CD4-positive, alpha-beta T cell (primary cell): Measurements from ENCODE around the gene C9. TPM values are rescaled to one million over a fixed set of nuclear protein-coding genes. Genes with fewer than 3 reads are reported as not detected.
"Not testable (repeated sequence)": the region's sequence is repeated elsewhere in the genome, so short reads cannot be mapped to it uniquely, and the experiment has no call there.

Experiments
- ATAC-seq: fragments of 200-7000 bp; cut with Tn5 transposase; one replicate; pipeline ENCODE4 v1.10.0; 2022; ENCODE audit warnings: mild to moderate bottlenecking; ENCODE audit not compliant: poor library complexity
- CTCF ChIA-PET: fragments of 350-600 bp; sonication (Branson Sonifier 250); formaldehyde crosslinking; loops from one replicate; lab custom pipeline; 2021; ENCODE audit warnings: antibody characterized with exemption, inconsistent platforms; lab: Charles Lee
- POLR2A ChIA-PET: fragments of 350-600 bp; sonication (Branson Sonifier 250); formaldehyde crosslinking; loops from one replicate; lab custom pipeline; 2021; ENCODE audit warnings: antibody characterized with exemption, inconsistent platforms; lab: Charles Lee
- DNase-seq, 14 experiments: peaks; one replicate each; pipeline ENCODE4 v3.0.0-alpha.2; 2013 to 2020; ENCODE audit warnings: mixed read lengths in 2 of 14
- H3K27ac ChIP-seq, 2 donors: one replicate each; pipeline versions ENCODE4 v1.5.1 to v1.7.0; 2013; ENCODE audit warnings: low read length in 2 of 2, low read depth in 1 of 2, mild to moderate bottlenecking in 1 of 2
- H3K27me3 ChIP-seq, 2 experiments: 1 replicate in 1 of 2; 2 replicates in 1 of 2; pipeline versions ENCODE4 v1.6.1 to v1.7.0; 2013; ENCODE audit warnings: low read length in 2 of 2, control low read depth in 1 of 2, mild to moderate bottlenecking in 1 of 2, moderate library complexity in 1 of 2; ENCODE audit not compliant: insufficient read depth in 2 of 2, control insufficient read depth in 1 of 2
- H3K36me3 ChIP-seq: one replicate; pipeline ENCODE4 v1.6.1; 2013; ENCODE audit warnings: low read length, control low read depth; ENCODE audit not compliant: insufficient read depth
- H3K4me1 ChIP-seq: one replicate; pipeline ENCODE4 v1.6.1; 2013; ENCODE audit warnings: low read length, control low read depth; ENCODE audit not compliant: insufficient read depth
- H3K4me3 ChIP-seq: one replicate; pipeline ENCODE4 v1.5.1; 2013; ENCODE audit warnings: mild to moderate bottlenecking, low read length, moderate library complexity
- H3K9me3 ChIP-seq, 2 experiments: 1 replicate in 1 of 2; 2 replicates in 1 of 2; pipeline versions ENCODE4 v1.6.1 to v1.7.0; 2013; ENCODE audit warnings: low read length in 2 of 2, mild to moderate bottlenecking in 2 of 2, control low read depth in 1 of 2, moderate library complexity in 1 of 2; ENCODE audit not compliant: control insufficient read depth in 1 of 2, insufficient read depth in 1 of 2
- H3K27ac Mint-ChIP-seq: one replicate; pipeline ENCODE4 v1.8.0; 2020; ENCODE audit warnings: mixed read lengths
- H3K27me3 Mint-ChIP-seq: one replicate; pipeline ENCODE4 v1.8.0; 2021; ENCODE audit warnings: mixed read lengths
- H3K36me3 Mint-ChIP-seq: one replicate; pipeline ENCODE4 v1.8.0; 2021; ENCODE audit warnings: low read depth, mixed read lengths
- H3K4me1 Mint-ChIP-seq: one replicate; pipeline ENCODE4 v1.8.0; 2021; ENCODE audit warnings: low read depth, mixed read lengths
- H3K4me3 Mint-ChIP-seq: one replicate; pipeline ENCODE4 v1.8.0; 2020; ENCODE audit warnings: mild to moderate bottlenecking, mixed read lengths
- H3K9me3 Mint-ChIP-seq: one replicate; pipeline ENCODE4 v1.8.0; 2020; ENCODE audit warnings: mixed read lengths
- intact Hi-C, 2 experiments: fragments of 100-400 bp; cut with DNase I in 1 of 2; cut with micrococcal nuclease in 1 of 2; formaldehyde crosslinking; loops; one replicate each; pipeline versions ENCODE4 v1.15.1 to v1.9.0; 2023 to 2025; cut with DNase I, micrococcal nuclease
- total RNA-seq, 174 experiments: library from RNA in 2 of 174; stranded (reverse) in 2 of 174; gene quantifications; one replicate each; pipeline ENCODE4 v1.2.3 and lab custom pipeline; 2021 to 2026
- TF ChIP-seq, protein P1 (sequence below): fragments of 200-600 bp; IDR thresholded peaks from one replicate; pipeline ENCODE4 v1.8.0; 2022; ENCODE audit warnings: antibody characterized with exemption, mild to moderate bottlenecking

C9 gene
- total RNA-seq, 2 experiments from 2014 or later, result not detected

- no peak overlapping the region for H3K27ac ChIP-seq
- ChIA-PET CTCF (no interaction called here), POLR2A (no interaction called here)
- H3K27me3 ChIP-seq, result no peaks in the 10 kb centered on the region
- H3K4me1 ChIP-seq, result no peaks in the 10 kb centered on the region
- no peaks in the 10 kb centered on the region for H3K36me3 Mint-ChIP-seq
- DNase-seq (no peak), ATAC-seq (no peak)
- H3K27ac Mint-ChIP-seq, result no peak overlapping the region
- H3K4me3 Mint-ChIP-seq, result no peak overlapping the region
- TF ChIP-seq, protein P1, sequence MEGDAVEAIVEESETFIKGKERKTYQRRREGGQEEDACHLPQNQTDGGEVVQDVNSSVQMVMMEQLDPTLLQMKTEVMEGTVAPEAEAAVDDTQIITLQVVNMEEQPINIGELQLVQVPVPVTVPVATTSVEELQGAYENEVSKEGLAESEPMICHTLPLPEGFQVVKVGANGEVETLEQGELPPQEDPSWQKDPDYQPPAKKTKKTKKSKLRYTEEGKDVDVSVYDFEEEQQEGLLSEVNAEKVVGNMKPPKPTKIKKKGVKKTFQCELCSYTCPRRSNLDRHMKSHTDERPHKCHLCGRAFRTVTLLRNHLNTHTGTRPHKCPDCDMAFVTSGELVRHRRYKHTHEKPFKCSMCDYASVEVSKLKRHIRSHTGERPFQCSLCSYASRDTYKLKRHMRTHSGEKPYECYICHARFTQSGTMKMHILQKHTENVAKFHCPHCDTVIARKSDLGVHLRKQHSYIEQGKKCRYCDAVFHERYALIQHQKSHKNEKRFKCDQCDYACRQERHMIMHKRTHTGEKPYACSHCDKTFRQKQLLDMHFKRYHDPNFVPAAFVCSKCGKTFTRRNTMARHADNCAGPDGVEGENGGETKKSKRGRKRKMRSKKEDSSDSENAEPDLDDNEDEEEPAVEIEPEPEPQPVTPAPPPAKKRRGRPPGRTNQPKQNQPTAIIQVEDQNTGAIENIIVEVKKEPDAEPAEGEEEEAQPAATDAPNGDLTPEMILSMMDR, result no peak
- H3K9me3 Mint-ChIP-seq, result peaks cover 4% of the 10 kb centered on the region
- peaks cover 0 to 9% of the 10 kb centered on the region in 2 experiments for H3K9me3 ChIP-seq
- intact Hi-C loops, result no loop called here
- H3K4me3 ChIP-seq, result no peak overlapping the region
- H3K27me3 Mint-ChIP-seq, result peaks cover 25% of the 10 kb centered on the region
- no peaks in the 10 kb centered on the region for H3K36me3 ChIP-seq
- H3K4me1 Mint-ChIP-seq, result no peaks in the 10 kb centered on the region
Measured at GRCh38 chr5:39337252-39337915, 26.9 kb downstream of the C9 start.

DNA sequence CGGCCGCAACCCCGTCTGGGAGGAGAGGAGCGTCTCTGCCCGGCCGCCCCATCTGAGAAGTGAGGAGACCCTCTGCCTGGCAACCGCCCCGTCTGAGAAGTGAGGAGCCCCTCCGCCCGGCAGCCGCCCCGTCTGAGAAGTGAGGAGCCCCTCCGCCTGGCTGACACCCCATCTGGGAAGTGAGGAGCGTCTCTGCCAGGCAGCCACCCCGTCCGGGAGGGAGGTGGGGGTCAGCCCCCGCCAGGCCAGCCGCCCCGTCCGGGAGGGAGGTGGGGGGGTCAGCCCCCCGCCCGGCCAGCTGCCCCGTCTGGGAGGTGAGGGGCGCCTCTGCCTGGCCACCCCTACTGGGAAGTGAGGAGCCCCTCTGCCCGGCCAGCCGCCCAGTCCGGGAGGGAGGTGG lies 30.0 kb downstream of the C9 start:
- H3K9me3 Mint-ChIP-seq, CTCF ChIA-PET, H3K4me3 Mint-ChIP-seq, H3K36me3 ChIP-seq, DNase-seq, POLR2A ChIA-PET, H3K27me3 ChIP-seq, H3K27me3 Mint-ChIP-seq, H3K9me3 ChIP-seq, H3K4me3 ChIP-seq, H3K4me1 ChIP-seq, H3K4me1 Mint-ChIP-seq, H3K27ac Mint-ChIP-seq, H3K27ac ChIP-seq, H3K36me3 Mint-ChIP-seq, ATAC-seq, intact Hi-C loops: not testable (repeated sequence)

- Histone ChIP-seq H3K27me3 (no peaks in the 10 kb centered on the region), H3K4me3 (no peak overlapping the region), H3K4me1 (no peaks in the 10 kb centered on the region), H3K27ac (no peak overlapping the region), H3K36me3 (no peaks in the 10 kb centered on the region), H3K9me3 (peaks cover 0 to 9% of the 10 kb centered on the region in 2 experiments)
- ChIA-PET CTCF (no interaction called here), POLR2A (no interaction called here)
- no peaks in the 10 kb centered on the region for H3K4me1 Mint-ChIP-seq
- no peak for ATAC-seq
- H3K27ac Mint-ChIP-seq, result no peak overlapping the region
- no peaks in the 10 kb centered on the region for H3K36me3 Mint-ChIP-seq
- TF ChIP-seq, protein P1, result no peak
- DNase-seq, result no peak
- no peak overlapping the region for H3K4me3 Mint-ChIP-seq
- H3K27me3 Mint-ChIP-seq, result no peaks in the 10 kb centered on the region
- intact Hi-C loops, result no loop called here
- H3K9me3 Mint-ChIP-seq, result peaks cover 4% of the 10 kb centered on the region
Measured at GRCh38 chr5:39333104-39333503, 31.2 kb downstream of the C9 start.

GRCh38 chr5:39331861-39332381 lies 32.4 kb downstream of the C9 start:
- H3K9me3 ChIP-seq, result peaks cover 0 to 9% of the 10 kb centered on the region in 2 experiments
- peaks cover 4% of the 10 kb centered on the region for H3K9me3 Mint-ChIP-seq
- H3K4me1 Mint-ChIP-seq, result no peaks in the 10 kb centered on the region
- H3K4me1 ChIP-seq, result no peaks in the 10 kb centered on the region
- H3K4me3 Mint-ChIP-seq, result no peak overlapping the region
- no peak overlapping the region for H3K4me3 ChIP-seq
- CTCF ChIA-PET, result no interaction called here
- H3K27ac Mint-ChIP-seq, result no peak overlapping the region
- POLR2A ChIA-PET, result no interaction called here
- intact Hi-C loops, result no loop called here
- H3K27me3 Mint-ChIP-seq, result no peaks in the 10 kb centered on the region
- no peak overlapping the region for H3K27ac ChIP-seq
- no peak for DNase-seq
- H3K36me3 Mint-ChIP-seq, result no peaks in the 10 kb centered on the region
- no peak for ATAC-seq
- TF ChIP-seq, protein P1, result no peak
- H3K27me3 ChIP-seq, result no peaks in the 10 kb centered on the region
- no peaks in the 10 kb centered on the region for H3K36me3 ChIP-seq
